MG63 (cell line): ENCODE measurements around the gene TULP3. TPM values are rescaled to one million over a fixed set of nuclear protein-coding genes. Genes with fewer than 3 reads are reported as not detected.
A peak's percentile ranks its signal among the peaks of the same experiment; 100 is the strongest.
"Not testable (repeated sequence)": the region's sequence is repeated elsewhere in the genome, so short reads cannot be mapped to it uniquely, and the experiment has no call there.

Experiments
- DNase-seq: peaks from one replicate; pipeline ENCODE4 v3.0.0-alpha.2; 2020
- H3K27me3 ChIP-seq: fragments of 250-450 bp; sonication (Bioruptor Pico); 2 replicates; pipeline ENCODE4 v1.5.1; 2020; ENCODE audit warnings: mild to moderate bottlenecking, moderate library complexity
- H3K36me3 ChIP-seq: fragments of 250-450 bp; sonication (Bioruptor Pico); 2 replicates; pipeline ENCODE4 v1.5.1; 2020; ENCODE audit warnings: mild to moderate bottlenecking, moderate library complexity
- H3K4me3 ChIP-seq: fragments of 250-450 bp; sonication (Bioruptor Pico); 2 replicates; pipeline ENCODE4 v1.5.1; 2020; ENCODE audit warnings: mild to moderate bottlenecking, moderate library complexity
- H3K9me3 ChIP-seq: fragments of 250-450 bp; sonication (Bioruptor Pico); 2 replicates; pipeline ENCODE4 v1.5.1; 2020; ENCODE audit warnings: mild to moderate bottlenecking, moderate library complexity
- total RNA-seq: library from RNA; depleted of rRNA; stranded (reverse); fragments of >200 nt; shearing (Covaris generic); gene quantifications from 2 replicates; pipeline ENCODE4 v1.2.3, GENCODE V29; 2014; ENCODE audit warnings: low replicate concordance; rRNA removed

The TULP3 gene
- total RNA-seq, result 20.3 and 21.1 TPM in 2 replicates

- H3K4me3 ChIP-seq, result peak within 1 kb of the TSS; percentile 82
- peak; percentile 98 for DNase-seq
- H3K27me3 ChIP-seq, result no peaks in the 10 kb centered on the region
- peaks cover 25% of the 10 kb centered on the region for H3K36me3 ChIP-seq
- no peaks in the 10 kb centered on the region for H3K9me3 ChIP-seq
Observed at GRCh38 chr12:2890388-2891239, at the start of gene TULP3. Gene TULP3, plus strand, starts transcription at chr12:2890891. Its CDS starts 57 bp downstream, at chr12:2890948.

GRCh38 chr12:2841056-2841650, 49.5 kb upstream of the TULP3 start:
- Histone ChIP-seq H3K27me3 (no peaks in the 10 kb centered on the region), H3K36me3 (no peaks in the 10 kb centered on the region), H3K9me3 (no peaks in the 10 kb centered on the region), H3K4me3 (no peak overlapping the region)
- no peak for DNase-seq

- Histone ChIP-seq H3K36me3 (no peaks in the 10 kb centered on the region), H3K27me3 (no peaks in the 10 kb centered on the region), H3K4me3 (no peak overlapping the region), H3K9me3 (no peaks in the 10 kb centered on the region)
- DNase-seq, result no peak
Observed at GRCh38 chr12:2842948-2843347, 47.7 kb upstream of the TULP3 start.

GRCh38 chr12:2844786-2845185, 45.9 kb upstream of the TULP3 start:
- Histone ChIP-seq H3K27me3 (no peaks in the 10 kb centered on the region), H3K9me3 (no peaks in the 10 kb centered on the region), H3K36me3 (no peaks in the 10 kb centered on the region), H3K4me3 (no peak overlapping the region)
- DNase-seq, result no peak

GRCh38 chr12:2845280-2845679, 45.4 kb upstream of the TULP3 start:
- no peak overlapping the region for H3K4me3 ChIP-seq
- no peaks in the 10 kb centered on the region for H3K36me3 ChIP-seq
- H3K27me3 ChIP-seq, result no peaks in the 10 kb centered on the region
- DNase-seq, result no peak
- H3K9me3 ChIP-seq, result no peaks in the 10 kb centered on the region

GRCh38 chr12:2851931-2852330, 38.8 kb upstream of the TULP3 start:
- H3K36me3 ChIP-seq, result no peaks in the 10 kb centered on the region
- no peak for DNase-seq
- H3K9me3 ChIP-seq, result no peaks in the 10 kb centered on the region
- no peaks in the 10 kb centered on the region for H3K27me3 ChIP-seq
- no peak overlapping the region for H3K4me3 ChIP-seq

GRCh38 chr12:2853626-2854025, 37.1 kb upstream of the TULP3 start:
- peak; percentile 73 for DNase-seq
- no peaks in the 10 kb centered on the region for H3K9me3 ChIP-seq
- no peaks in the 10 kb centered on the region for H3K27me3 ChIP-seq
- H3K4me3 ChIP-seq, result no peak overlapping the region
- H3K36me3 ChIP-seq, result peaks cover under 1% of the 10 kb centered on the region; the same call in 1 of the 2 replicates

- Histone ChIP-seq H3K27me3 (no peaks in the 10 kb centered on the region), H3K36me3 (peaks cover 13% of the 10 kb centered on the region), H3K9me3 (no peaks in the 10 kb centered on the region), H3K4me3 (no peak overlapping the region)
- DNase-seq, result no peak
Observed at GRCh38 chr12:2854669-2855453, 35.8 kb upstream of the TULP3 start.

GRCh38 chr12:2855546-2855945, 35.1 kb upstream of the TULP3 start:
- H3K36me3 ChIP-seq, result peaks cover 19% of the 10 kb centered on the region
- H3K27me3 ChIP-seq, result no peaks in the 10 kb centered on the region
- no peak for DNase-seq
- no peaks in the 10 kb centered on the region for H3K9me3 ChIP-seq
- H3K4me3 ChIP-seq, result no peak overlapping the region

GRCh38 chr12:2856051-2856450, 34.6 kb upstream of the TULP3 start:
- Histone ChIP-seq H3K9me3 (no peaks in the 10 kb centered on the region), H3K36me3 (peaks cover 19% of the 10 kb centered on the region), H3K27me3 (no peaks in the 10 kb centered on the region), H3K4me3 (no peak overlapping the region)
- no peak for DNase-seq

GRCh38 chr12:2857021-2857431, 33.7 kb upstream of the TULP3 start, which contains the start of gene TEX52:
Gene TEX52, minus strand, starts transcription at chr12:2857039. Its CDS starts 13 bp downstream, at chr12:2857026.
- no peak for DNase-seq
- Histone ChIP-seq H3K36me3 (peaks cover 26% of the 10 kb centered on the region), H3K9me3 (no peaks in the 10 kb centered on the region), H3K27me3 (no peaks in the 10 kb centered on the region), H3K4me3 (no peak within 1 kb of the TSS)

GRCh38 chr12:2857576-2857975, 33.1 kb upstream of the TULP3 start:
- Histone ChIP-seq H3K36me3 (peaks cover 30% of the 10 kb centered on the region), H3K9me3 (no peaks in the 10 kb centered on the region), H3K27me3 (no peaks in the 10 kb centered on the region), H3K4me3 (no peak overlapping the region)
- DNase-seq, result no peak

GRCh38 chr12:2858334-2858733, 32.4 kb upstream of the TULP3 start:
- peaks cover 32% of the 10 kb centered on the region for H3K36me3 ChIP-seq
- no peaks in the 10 kb centered on the region for H3K9me3 ChIP-seq
- no peak for DNase-seq
- no peaks in the 10 kb centered on the region for H3K27me3 ChIP-seq
- H3K4me3 ChIP-seq, result no peak overlapping the region

- Histone ChIP-seq H3K9me3 (no peaks in the 10 kb centered on the region), H3K27me3 (no peaks in the 10 kb centered on the region), H3K4me3 (no peak overlapping the region), H3K36me3 (peaks cover 35% of the 10 kb centered on the region)
- DNase-seq, result no peak
Observed at GRCh38 chr12:2858944-2859421, 31.7 kb upstream of the TULP3 start.

- peaks cover 47% of the 10 kb centered on the region for H3K36me3 ChIP-seq
- DNase-seq, result no peak
- H3K9me3 ChIP-seq, result no peaks in the 10 kb centered on the region
- no peak overlapping the region for H3K4me3 ChIP-seq
- H3K27me3 ChIP-seq, result no peaks in the 10 kb centered on the region
Observed at GRCh38 chr12:2860170-2860569, 30.5 kb upstream of the TULP3 start.

GRCh38 chr12:2862876-2863275, 27.8 kb upstream of the TULP3 start:
- H3K36me3 ChIP-seq, result peaks cover 68% of the 10 kb centered on the region
- no peak for DNase-seq

GRCh38 chr12:2863402-2863801, 27.3 kb upstream of the TULP3 start:
- peaks cover 73% of the 10 kb centered on the region for H3K36me3 ChIP-seq
- H3K4me3 ChIP-seq, H3K27me3 ChIP-seq, H3K9me3 ChIP-seq, DNase-seq: not testable (repeated sequence)

More at GRCh38 chr12:2862876-2863275, 27.8 kb upstream of the TULP3 start:
- Histone ChIP-seq H3K4me3 (no peak overlapping the region), H3K9me3 (no peaks in the 10 kb centered on the region), H3K27me3 (no peaks in the 10 kb centered on the region)
